ENCODE measurements around the gene CNOT1.

The CNOT1 gene

GRCh38 chr16:58500430-58501241 is 129.0 kb downstream of the CNOT1 start:
- H3K4me2 ChIP-seq (ENCODE audit: low read length): peak overlapping the region; percentile 99
- H3K27ac ChIP-seq (ENCODE audit: low read length): no peak overlapping the region
- H3K36me3 ChIP-seq (replicated peaks; ENCODE audit: low read depth, low read length): no peaks in the 10 kb centered on the region
- no peaks in the 10 kb centered on the region for H3K9me3 ChIP-seq (ENCODE audit: insufficient read depth, low read length)
- H4K20me1 ChIP-seq (ENCODE audit: insufficient read depth, low read length): no peaks in the 10 kb centered on the region
- H3K4me1 ChIP-seq (ENCODE audit: low read length): peaks cover 27% of the 10 kb centered on the region
- TF ChIP-seq CTCF (IDR thresholded peaks at IDR 0.05; ENCODE audit: low read depth, low read length): no peak
- no peak for TF ChIP-seq EZH2phosphoT487 (IDR thresholded peaks at IDR 0.05; ENCODE audit: low read depth)
- peak overlapping the region; percentile 96 for H2AFZ ChIP-seq (ENCODE audit: low read depth, low read length)
- peak overlapping the region; percentile 28 for H3K9ac ChIP-seq (ENCODE audit: low read length)
- H3K4me3 ChIP-seq (ENCODE audit: low read length): peak overlapping the region; percentile 89
- H3K27me3 ChIP-seq (ENCODE audit: low read depth, low read length): no peaks in the 10 kb centered on the region
- no peaks in the 10 kb centered on the region for H3K79me2 ChIP-seq (ENCODE audit: low read length)

- no peak within 1 kb of the TSS for H3K27ac ChIP-seq (ENCODE audit: low read length)
- peak within 1 kb of the TSS; percentile 89 for H3K4me3 ChIP-seq (ENCODE audit: low read length)
- no peak for TF ChIP-seq CTCF (IDR thresholded peaks at IDR 0.05; ENCODE audit: low read depth, low read length)
- TF ChIP-seq EZH2phosphoT487 (IDR thresholded peaks at IDR 0.05; ENCODE audit: low read depth): no peak
- H3K4me2 ChIP-seq (ENCODE audit: low read length): peak within 1 kb of the TSS; percentile 99
- H3K9ac ChIP-seq (ENCODE audit: low read length): peak within 1 kb of the TSS; percentile 28
- H3K9me3 ChIP-seq (ENCODE audit: insufficient read depth, low read length): no peaks in the 10 kb centered on the region
- no peaks in the 10 kb centered on the region for H3K36me3 ChIP-seq (replicated peaks; ENCODE audit: low read depth, low read length)
- no peaks in the 10 kb centered on the region for H3K27me3 ChIP-seq (ENCODE audit: low read depth, low read length)
- H3K79me2 ChIP-seq (ENCODE audit: low read length): no peaks in the 10 kb centered on the region
- peak within 1 kb of the TSS; percentile 96 for H2AFZ ChIP-seq (ENCODE audit: low read depth, low read length)
- no peaks in the 10 kb centered on the region for H4K20me1 ChIP-seq (ENCODE audit: insufficient read depth, low read length)
- peaks cover 32% of the 10 kb centered on the region for H3K4me1 ChIP-seq (ENCODE audit: low read length)
Measured at GRCh38 chr16:58499615-58500351, 129.8 kb downstream of the CNOT1 start, which contains the start of gene NDRG4. TSS of gene NDRG4 (plus strand) at chr16:58500143. CDS start at chr16:58500249, 106 bp downstream.

- peaks cover 32% of the 10 kb centered on the region for H3K4me1 ChIP-seq (ENCODE audit: low read length)
- no peak overlapping the region for H3K27ac ChIP-seq (ENCODE audit: low read length)
- no peaks in the 10 kb centered on the region for H3K36me3 ChIP-seq (replicated peaks; ENCODE audit: low read depth, low read length)
- H3K4me2 ChIP-seq (ENCODE audit: low read length): peak overlapping the region; percentile 99
- H3K9ac ChIP-seq (ENCODE audit: low read length): no peak overlapping the region
- H2AFZ ChIP-seq (ENCODE audit: low read depth, low read length): peak overlapping the region; percentile 96
- H4K20me1 ChIP-seq (ENCODE audit: insufficient read depth, low read length): no peaks in the 10 kb centered on the region
- no peaks in the 10 kb centered on the region for H3K27me3 ChIP-seq (ENCODE audit: low read depth, low read length)
- TF ChIP-seq CTCF (IDR thresholded peaks at IDR 0.05; ENCODE audit: low read depth, low read length): no peak
- no peaks in the 10 kb centered on the region for H3K79me2 ChIP-seq (ENCODE audit: low read length)
- peak overlapping the region; percentile 89 for H3K4me3 ChIP-seq (ENCODE audit: low read length)
- no peaks in the 10 kb centered on the region for H3K9me3 ChIP-seq (ENCODE audit: insufficient read depth, low read length)
Measured at GRCh38 chr16:58499092-58499511, 130.5 kb downstream of the CNOT1 start.
